K562 (cell line): Measurements from ENCODE around the gene PRR15L. TPM values are rescaled to one million over a fixed set of nuclear protein-coding genes. Genes with fewer than 3 reads are reported as not detected.

Experiments
- ATAC-seq: fragments of 200-7000 bp; cut with Tn5 transposase; 3 replicates; pipeline ENCODE4 v1.9.1; 2020; ENCODE audit warnings: moderate library complexity
- BruUV-seq: library from RNA; stranded (reverse); fragments of 400-500 nt; replicated peaks from 2 replicates; lab custom pipeline; 2021; lab: Mats Ljungman, UMichigan
- CTCF ChIA-PET: fragments of 300-600 bp; formaldehyde crosslinking; extraction: SDS; loops from one replicate; lab custom pipeline; 2021; ENCODE audit warnings: low intra/inter-chr PET ratio; lab: Yijun Ruan, JAX
- POLR2A ChIA-PET: fragments of 300-600, 350-650 bp; sonication (Branson Sonifier 250); formaldehyde crosslinking; extraction: SDS; loops from one replicate; lab custom pipeline; 2021; ENCODE audit warnings: antibody characterized with exemption, inconsistent platforms; lab: Yijun Ruan, JAX
- DNase-seq, 4 experiments: peaks; one replicate each; pipeline versions ENCODE4 v3.0.0 to v3.0.0-alpha.2; 2011 to 2018; ENCODE audit warnings: low spot score in 3 of 4, mixed read lengths in 3 of 4; ENCODE audit errors: extremely low read depth in 1 of 4
- FAIRE-seq: peaks from 2 replicates; lab custom pipeline; 2011; peaks lifted over from hg19 to GRCh38; lab: Jason Lieb, UNC
- H2AFZ ChIP-seq: 2 replicates; pipeline ENCODE4 v1.6.0; 2011; ENCODE audit warnings: low read depth, low read length, control low read depth, inconsistent platforms
- H3K27ac ChIP-seq: fragments of 200-600 bp; 3 replicates; pipeline ENCODE4 v1.8.0; 2011; ENCODE audit warnings: low read depth, mild to moderate bottlenecking, control low read depth, inconsistent platforms, low read length, moderate library complexity, mixed read lengths; ENCODE audit errors: extremely low read depth
- H3K27me3 ChIP-seq, 2 experiments: fragments of 300-600 bp in 1 of 2; 2 replicates in 1 of 2; 3 replicates in 1 of 2; pipeline versions ENCODE4 v1.6.0 to v1.8.0; 2011; ENCODE audit warnings: inconsistent platforms in 2 of 2, low read length in 2 of 2, mild to moderate bottlenecking in 1 of 2, mixed read lengths in 1 of 2, moderate library complexity in 1 of 2; ENCODE audit not compliant: control insufficient read depth in 2 of 2, insufficient read depth in 2 of 2
- H3K36me3 ChIP-seq: fragments of 300-600 bp; 3 replicates; pipeline ENCODE4 v1.8.0; 2011; ENCODE audit warnings: mild to moderate bottlenecking, low read length, inconsistent platforms; ENCODE audit not compliant: control insufficient read depth, insufficient read depth
- H3K4me1 ChIP-seq, 2 experiments: fragments of 200-600 bp in 1 of 2; replicated peaks in 1 of 2; 2 replicates in 1 of 2; 3 replicates in 1 of 2; pipeline versions ENCODE4 v1.5.1 to v1.8.0; 2011; ENCODE audit warnings: inconsistent platforms in 2 of 2, low read length in 2 of 2, mild to moderate bottlenecking in 1 of 2, mixed read lengths in 1 of 2, moderate library complexity in 1 of 2; ENCODE audit not compliant: control insufficient read depth in 2 of 2, insufficient read depth in 2 of 2
- H3K4me2 ChIP-seq: 2 replicates; pipeline ENCODE4 v1.6.1; 2011; ENCODE audit warnings: low read length, control low read depth, inconsistent platforms, mixed read lengths; ENCODE audit not compliant: insufficient read depth
- H3K4me3 ChIP-seq: fragments of 200-600 bp; sonication (generic), shearing (Covaris generic); 2 replicates; pipeline ENCODE4 v1.5.1; 2016; ENCODE audit warnings: control low read depth, inconsistent platforms
- H3K79me2 ChIP-seq: fragments of 200-600 bp; 3 replicates; pipeline ENCODE4 v1.8.0; 2011; ENCODE audit warnings: low read length, inconsistent platforms; ENCODE audit not compliant: control insufficient read depth, insufficient read depth
- H3K9ac ChIP-seq, 2 experiments: 2 replicates each; pipeline versions ENCODE4 v1.6.0 to v1.6.1; 2011; ENCODE audit warnings: low read depth in 2 of 2, low read length in 2 of 2, control low read depth in 1 of 2, inconsistent platforms in 1 of 2, mild to moderate bottlenecking in 1 of 2, mixed read lengths in 1 of 2; ENCODE audit not compliant: insufficient read depth in 1 of 2
- H3K9me1 ChIP-seq: one replicate; pipeline ENCODE4 v1.6.0; 2011; ENCODE audit warnings: inconsistent platforms, mild to moderate bottlenecking, low read length, moderate library complexity; ENCODE audit not compliant: control insufficient read depth, insufficient read depth
- H3K9me3 ChIP-seq: replicated peaks from 2 replicates; pipeline ENCODE4 v1.5.1; 2011; ENCODE audit warnings: low read depth, low read length, inconsistent platforms; ENCODE audit not compliant: control insufficient read depth, insufficient read depth
- H4K20me1 ChIP-seq: replicated peaks from 2 replicates; pipeline ENCODE4 v1.6.1; 2011; ENCODE audit warnings: low read length, inconsistent platforms, mixed read lengths; ENCODE audit not compliant: control insufficient read depth, insufficient read depth
- BRF2 ChIP-seq: IDR thresholded peaks from 3 replicates; pipeline ENCODE4 v1.6.1; 2011; ENCODE audit warnings: borderline replicate concordance, mild to moderate bottlenecking; ENCODE audit not compliant: insufficient read length, insufficient read depth
- HMG20B ChIP-seq: fragments of 250-450 bp; sonication (Bioruptor Pico); IDR thresholded peaks from 2 replicates; pipeline ENCODE4 v1.5.0; 2021; ENCODE audit warnings: mild to moderate bottlenecking
- HNRNPUL1 ChIP-seq: fragments of 200-400 bp; formaldehyde crosslinking; IDR thresholded peaks from 2 replicates; pipeline ENCODE4 v1.6.1; 2017; ENCODE audit warnings: low read length
- RBFOX2 ChIP-seq: fragments of 200-400 bp; formaldehyde crosslinking; IDR thresholded peaks from 2 replicates; pipeline ENCODE4 v1.6.1; 2017; ENCODE audit warnings: low read depth, mild to moderate bottlenecking, low read length, moderate library complexity
- THAP12 ChIP-seq: fragments of 250-450 bp; sonication (Bioruptor Pico); IDR thresholded peaks from 2 replicates; pipeline ENCODE4 v1.9.0; 2021; ENCODE audit warnings: mild to moderate bottlenecking, inconsistent platforms
- ZBTB2 ChIP-seq: fragments of 450-650 bp; IDR thresholded peaks from 2 replicates; pipeline ENCODE4 v1.6.1; 2016; ENCODE audit warnings: antibody characterized with exemption
- ZNF449 ChIP-seq: fragments of 250-450 bp; sonication (Bioruptor Pico); IDR thresholded peaks from 2 replicates; pipeline ENCODE4 v1.8.0; 2022; ENCODE audit warnings: moderate library complexity, mild to moderate bottlenecking, inconsistent platforms
- WGBS: fragments of 100-300 bp; shearing (Covaris generic); methylation state at CpG from one replicate; pipeline ENCODE4 v1.1.6; 2016; ENCODE audit warnings: low coverage, mixed read lengths; ENCODE audit not compliant: insufficient coverage; ENCODE audit errors: missing lambda C conversion rate; 5-methylcytosine and 5-hydroxymethylcytosine counted together
- in situ Hi-C: fragments of 300-500 bp; cut with MboI; formaldehyde crosslinking; loops from 4 replicates; pipeline ENCODE4 v1.15.0; 2018; ENCODE audit warnings: inconsistent platforms, mixed read lengths
- intact Hi-C: fragments of 100-400 bp; cut with micrococcal nuclease; formaldehyde crosslinking; loops from 2 replicates; pipeline ENCODE4 v1.14.2; 2022
- polyA plus RNA-seq, 8 experiments: library from polyadenylated mRNA; depleted of rRNA in 4 of 8; stranded (reverse) in 5 of 8; unstranded in 3 of 8; fragments of >200 nt; fragmentation: Nextera tagmentation in 2 of 8; fragmentation: Illumina TruSeq in 1 of 8; extraction: Ambion mirVana in 2 of 8; extraction: Trizol in 1 of 8; gene quantifications; 2 replicates each; pipeline versions ENCODE4 v1.2.1 to v1.2.3, GENCODE V29; 2011 to 2014; ENCODE audit warnings: inconsistent platforms in 1 of 8, missing spikeins in 1 of 8
- total RNA-seq, 7 experiments: library from RNA; depleted of rRNA in 6 of 7; stranded (reverse); fragments of >200 nt in 6 of 7; fragmentation: Illumina TruSeq in 2 of 7; extraction: Trizol in 2 of 7; gene quantifications; 2 replicates each; pipeline versions ENCODE4 v1.2.1 to v1.2.3, GENCODE V29; 2011 to 2021; ENCODE audit warnings: low replicate concordance in 1 of 7

PRR15L gene
- total and polyA plus RNA-seq, 9 of the 15 experiments (the other 6 are each of a cell fraction or from before 2014, with no cell fraction given) = 0.03 TPM; not detected in 8

- H3K4me3 ChIP-seq = no peak overlapping the region
- no peak overlapping the region for H3K27ac ChIP-seq
- H3K79me2 ChIP-seq = peaks cover 19% of the 10 kb centered on the region
- no peaks in the 10 kb centered on the region for H3K9me1 ChIP-seq
- no peaks in the 10 kb centered on the region for H4K20me1 ChIP-seq
- TF ChIP-seq HMG20B (CRISPR knock-in tag) (no peak), RBFOX2 (0 out of 2 replicates have a peak, but pooled peaks have one; percentile 16), THAP12 (no peak), ZNF449 (CRISPR knock-in tag) (no peak), ZBTB2 (no peak), HNRNPUL1 (no peak), BRF2 (no peak)
- no peak overlapping the region for H3K4me2 ChIP-seq
- H3K4me1 ChIP-seq = peaks cover 22% of the 10 kb centered on the region in 2 experiments
- ChIA-PET CTCF (no interaction called here), POLR2A (interaction anchor here (1.2 kb wide), 1 partner anchor 28 kb away, joined by 3 read pairs; no protein-coding TSS in a partner anchor)
- FAIRE-seq (no peak), DNase-seq (no peak), ATAC-seq (no peak)
- intact Hi-C loops = no loop called here
- no peak overlapping the region for H2AFZ ChIP-seq
- H3K27me3 ChIP-seq = no peaks in the 10 kb centered on the region
- in situ Hi-C loops = no loop called here
- peaks cover 76% of the 10 kb centered on the region for H3K36me3 ChIP-seq
- 87% methylated on average over 15 of the region's 15 CpGs for WGBS
- no TSS peak for BruUV-seq
- no peaks in the 10 kb centered on the region for H3K9me3 ChIP-seq
- no peak overlapping the region for H3K9ac ChIP-seq
Measured at GRCh38 chr17:47975189-47975822, 17.6 kb upstream of the PRR15L start.
